HUES64 (cell line): ENCODE data around the gene COL23A1.

Experiments
- H3K27ac ChIP-seq: 2 replicates; pipeline ENCODE4 v1.7.0; 2013; ENCODE audit warnings: low read depth, low read length, inconsistent platforms
- H3K27me3 ChIP-seq: 2 replicates; pipeline ENCODE4 v1.6.1; 2013; ENCODE audit warnings: mild to moderate bottlenecking, low read length; ENCODE audit not compliant: insufficient read depth
- H3K36me3 ChIP-seq: 2 replicates; pipeline ENCODE4 v1.6.1; 2013; ENCODE audit warnings: mild to moderate bottlenecking, low read length; ENCODE audit not compliant: insufficient read depth
- H3K4me1 ChIP-seq: 2 replicates; pipeline ENCODE4 v1.6.1; 2013; ENCODE audit warnings: mild to moderate bottlenecking, low read length, moderate library complexity; ENCODE audit not compliant: insufficient read depth
- H3K4me3 ChIP-seq: 2 replicates; pipeline ENCODE4 v1.5.1; 2013; ENCODE audit warnings: mild to moderate bottlenecking, low read length, moderate library complexity
- H3K9ac ChIP-seq: 2 replicates; pipeline ENCODE4 v1.6.1; 2013; ENCODE audit warnings: mild to moderate bottlenecking, low read depth, low read length
- H3K9me3 ChIP-seq: 2 replicates; pipeline ENCODE4 v1.6.1; 2013; ENCODE audit warnings: low read depth, low read length; ENCODE audit not compliant: insufficient read depth
- WGBS: fragments of 150-250, 120-280 bp; methylation state at CpG from one replicate; pipeline ENCODE4 v1.1.7; 2013; ENCODE audit warnings: missing lambda C conversion rate; 5-methylcytosine and 5-hydroxymethylcytosine counted together

The COL23A1 gene

GRCh38 chr5:178328826-178329730 lies 261.1 kb downstream of the COL23A1 start:
- no peaks in the 10 kb centered on the region for H3K36me3 ChIP-seq
- H3K27ac ChIP-seq = no peak overlapping the region; the same call in 1 of the 2 replicates
- H3K9me3 ChIP-seq = no peaks in the 10 kb centered on the region
- no peak overlapping the region for H3K4me3 ChIP-seq
- H3K27me3 ChIP-seq = no peaks in the 10 kb centered on the region
- peaks cover 7% of the 10 kb centered on the region; the same call in 1 of the 2 replicates for H3K4me1 ChIP-seq
- 87% methylated on average over 18 of the region's 18 CpGs for WGBS
- H3K9ac ChIP-seq = no peak overlapping the region

GRCh38 chr5:178327931-178328711 lies 262.1 kb downstream of the COL23A1 start:
- Histone ChIP-seq H3K9me3 (no peaks in the 10 kb centered on the region), H3K27me3 (no peaks in the 10 kb centered on the region), H3K4me1 (peaks cover 7% of the 10 kb centered on the region; the same call in 1 of the 2 replicates), H3K27ac (no peak overlapping the region; the same call in 1 of the 2 replicates), H3K9ac (no peak overlapping the region; the same call in 1 of the 2 replicates), H3K36me3 (no peaks in the 10 kb centered on the region), H3K4me3 (no peak overlapping the region)
- 90% methylated on average over 18 of the region's 18 CpGs for WGBS

GRCh38 chr5:178327446-178327845 lies 262.7 kb downstream of the COL23A1 start:
- WGBS = 87% methylated on average over 10 of the region's 10 CpGs
- H3K9me3 ChIP-seq = no peaks in the 10 kb centered on the region
- no peaks in the 10 kb centered on the region for H3K27me3 ChIP-seq
- no peak overlapping the region for H3K27ac ChIP-seq
- no peak overlapping the region for H3K4me3 ChIP-seq
- peaks cover 7% of the 10 kb centered on the region; the same call in 1 of the 2 replicates for H3K4me1 ChIP-seq
- H3K36me3 ChIP-seq = no peaks in the 10 kb centered on the region
- no peak overlapping the region for H3K9ac ChIP-seq

- no peaks in the 10 kb centered on the region for H3K9me3 ChIP-seq
- H3K4me1 ChIP-seq = peaks cover 7% of the 10 kb centered on the region; the same call in 1 of the 2 replicates
- H3K27me3 ChIP-seq = no peaks in the 10 kb centered on the region
- WGBS = 91% methylated on average over 7 of the region's 7 CpGs
- H3K36me3 ChIP-seq = no peaks in the 10 kb centered on the region
- H3K9ac ChIP-seq = no peak overlapping the region
- no peak overlapping the region for H3K27ac ChIP-seq
- H3K4me3 ChIP-seq = no peak overlapping the region
Observed at GRCh38 chr5:178326374-178326715, 263.8 kb downstream of the COL23A1 start.

GRCh38 chr5:178325679-178326373 lies 264.4 kb downstream of the COL23A1 start:
- Histone ChIP-seq H3K27ac (no peak overlapping the region), H3K36me3 (no peaks in the 10 kb centered on the region), H3K4me1 (peaks cover 7% of the 10 kb centered on the region; the same call in 1 of the 2 replicates), H3K27me3 (no peaks in the 10 kb centered on the region), H3K9me3 (no peaks in the 10 kb centered on the region), H3K4me3 (no peak overlapping the region), H3K9ac (no peak overlapping the region)
- 95% methylated on average over 20 of the region's 20 CpGs for WGBS

- H3K9ac ChIP-seq = no peak overlapping the region
- no peaks in the 10 kb centered on the region for H3K36me3 ChIP-seq
- no peaks in the 10 kb centered on the region for H3K27me3 ChIP-seq
- no peak overlapping the region for H3K4me3 ChIP-seq
- 92% methylated on average over 6 of the region's 6 CpGs for WGBS
- no peaks in the 10 kb centered on the region for H3K9me3 ChIP-seq
- H3K27ac ChIP-seq = no peak overlapping the region
- H3K4me1 ChIP-seq = peaks cover 7% of the 10 kb centered on the region; the same call in 1 of the 2 replicates
Observed at GRCh38 chr5:178325311-178325678, 264.9 kb downstream of the COL23A1 start.

- H3K4me3 ChIP-seq = no peak overlapping the region
- H3K27me3 ChIP-seq = no peaks in the 10 kb centered on the region
- H3K9ac ChIP-seq = no peak overlapping the region
- no peaks in the 10 kb centered on the region for H3K9me3 ChIP-seq
- H3K36me3 ChIP-seq = no peaks in the 10 kb centered on the region
- WGBS = 83% methylated on average over 31 of the region's 31 CpGs
- H3K27ac ChIP-seq = no peak overlapping the region
- peaks cover 7% of the 10 kb centered on the region; the same call in 1 of the 2 replicates for H3K4me1 ChIP-seq
Observed at GRCh38 chr5:178324481-178325310, 265.5 kb downstream of the COL23A1 start.

- H3K9ac ChIP-seq = no peak overlapping the region
- no peaks in the 10 kb centered on the region for H3K36me3 ChIP-seq
- H3K4me3 ChIP-seq = no peak overlapping the region
- H3K9me3 ChIP-seq = no peaks in the 10 kb centered on the region
- no peak overlapping the region for H3K27ac ChIP-seq
- WGBS = 79% methylated on average over 7 of the region's 7 CpGs
- H3K27me3 ChIP-seq = no peaks in the 10 kb centered on the region
- peaks cover 5% of the 10 kb centered on the region; the same call in 1 of the 2 replicates for H3K4me1 ChIP-seq
Observed at GRCh38 chr5:178323961-178324360, 266.2 kb downstream of the COL23A1 start.

GRCh38 chr5:178323541-178323865 lies 266.7 kb downstream of the COL23A1 start:
- Histone ChIP-seq H3K4me3 (no peak overlapping the region), H3K27me3 (no peaks in the 10 kb centered on the region), H3K9ac (no peak overlapping the region), H3K4me1 (0 out of 2 replicates have a peak, but pooled peaks cover under 1% of the 10 kb centered on the region), H3K9me3 (no peaks in the 10 kb centered on the region), H3K27ac (no peak overlapping the region), H3K36me3 (no peaks in the 10 kb centered on the region)
- 92% methylated on average over 6 of the region's 6 CpGs for WGBS

- no peak overlapping the region for H3K9ac ChIP-seq
- WGBS = 93% methylated on average over 14 of the region's 14 CpGs
- H3K9me3 ChIP-seq = no peaks in the 10 kb centered on the region
Observed at GRCh38 chr5:178322736-178323540, 267.3 kb downstream of the COL23A1 start.

More at GRCh38 chr5:178322736-178323540, 267.3 kb downstream of the COL23A1 start:
- no peak overlapping the region for H3K27ac ChIP-seq
- no peaks in the 10 kb centered on the region for H3K27me3 ChIP-seq
- no peak overlapping the region for H3K4me3 ChIP-seq
- no peaks in the 10 kb centered on the region for H3K36me3 ChIP-seq
- H3K4me1 ChIP-seq = no peaks in the 10 kb centered on the region
